Sigmoid colon (tissue), 7 donors: ENCODE data around the gene CFAP410. TPM values are rescaled to one million over a fixed set of nuclear protein-coding genes. Genes with fewer than 3 reads are reported as not detected.

Source experiments
- DNase-seq: peaks from one replicate; pipeline ENCODE4 v3.0.0-alpha.2; 2019
- H3K27ac ChIP-seq, 4 donors: fragments of 200-600 bp; sonication (generic); one replicate each; pipeline ENCODE4 v1.5.1; 2016 to 2019; ENCODE audit warnings: mild to moderate bottlenecking in 1 of 4
- H3K27me3 ChIP-seq, 3 donors: fragments of 200-600 bp; sonication (generic); one replicate each; pipeline ENCODE4 v1.5.1; 2019; ENCODE audit warnings: mild to moderate bottlenecking in 1 of 3
- H3K36me3 ChIP-seq, 4 donors: fragments of 200-600 bp; sonication (generic); one replicate each; pipeline ENCODE4 v1.5.1; 2016 to 2019
- H3K4me1 ChIP-seq, 4 donors: fragments of 200-600 bp; sonication (generic); one replicate each; pipeline ENCODE4 v1.5.1; 2017 to 2019
- H3K4me3 ChIP-seq, 4 donors: fragments of 200-600 bp; sonication (generic); one replicate each; pipeline ENCODE4 v1.5.1; 2017 to 2019; ENCODE audit warnings: mild to moderate bottlenecking in 2 of 4, moderate library complexity in 1 of 4
- H3K9me3 ChIP-seq, 4 donors: fragments of 200-600 bp in 3 of 4; sonication (generic) in 3 of 4; one replicate each; pipeline versions ENCODE4 v1.5.1 to v1.6.1; 2013 to 2019
- EP300 ChIP-seq, 4 donors: sonication (generic); formaldehyde crosslinking; IDR thresholded peaks; one replicate each; pipeline ENCODE4 v1.6.1; 2017; ENCODE audit warnings: antibody characterized with exemption in 4 of 4
- POLR2A ChIP-seq, 2 donors: fragments of 450-650 bp; IDR thresholded peaks; one replicate each; pipeline ENCODE4 v1.6.1; 2016; ENCODE audit warnings: antibody characterized with exemption in 2 of 2, mild to moderate bottlenecking in 2 of 2, moderate library complexity in 2 of 2
- POLR2AphosphoS5 ChIP-seq, 4 donors: sonication (generic); formaldehyde crosslinking; IDR thresholded peaks; one replicate each; pipeline ENCODE4 v1.6.1; 2017; ENCODE audit warnings: antibody characterized with exemption in 4 of 4
- WGBS, 2 donors: extraction: QIAGEN DNeasy Blood & Tissue Kit; methylation state at CpG; one replicate each; pipeline ENCODE4 v1.1.7; 2013; 5-methylcytosine and 5-hydroxymethylcytosine counted together
- intact Hi-C: fragments of 100-400 bp; cut with DNase I; formaldehyde crosslinking; loops from one replicate; pipeline ENCODE4 v1.15.1; 2023
- polyA plus RNA-seq, 3 donors: library from polyadenylated mRNA; stranded (reverse); fragments of 200-250 nt; gene quantifications; one replicate each; pipeline ENCODE4 v1.2.3, GENCODE V29; 2013
- total RNA-seq, 4 donors: library from RNA; depleted of rRNA; stranded (reverse); fragments of >200 nt; gene quantifications; one replicate each; pipeline ENCODE4 v1.1.0, GENCODE V29; 2016
- TF ChIP-seq, protein P1 (sequence below), 4 experiments: fragments of 450-650 bp in 3 of 4; fragments of 200-600 bp in 1 of 4; IDR thresholded peaks; one replicate each; pipeline ENCODE4 v1.5.1; 2016 to 2019; ENCODE audit warnings: antibody characterized with exemption in 4 of 4, mild to moderate bottlenecking in 3 of 4, moderate library complexity in 2 of 4
- donor health status: healthy with polysubstance abuse.
- donor health status: Bipolar disorder and iron deficiency.
- donor health status: healthy.

The CFAP410 gene
- total and polyA plus RNA-seq, 7 donors, result 12.7 to 31.7 (median 28.2) TPM

GRCh38 chr21:44375281-44375651 is 36.1 kb upstream of the CFAP410 start:
- Histone ChIP-seq H3K36me3 (no peaks in the 10 kb centered on the region), H3K9me3 (no peaks in the 10 kb centered on the region), H3K4me3 (no peak overlapping the region), H3K4me1 (peaks cover 0 to 3% (median 2%) of the 10 kb centered on the region in 4 donors), H3K27me3 (peaks cover 0 to 54% (median 11%) of the 10 kb centered on the region in 3 donors), H3K27ac (no peak overlapping the region)
- intact Hi-C loops, result no loop called here
- TF ChIP-seq POLR2AphosphoS5 (IDR thresholded peaks at IDR 0.05), result no peak
- TF ChIP-seq POLR2A (IDR thresholded peaks at IDR 0.05), result no peak
- TF ChIP-seq EP300 (IDR thresholded peaks at IDR 0.05), result no peak
- TF ChIP-seq, protein P1, sequence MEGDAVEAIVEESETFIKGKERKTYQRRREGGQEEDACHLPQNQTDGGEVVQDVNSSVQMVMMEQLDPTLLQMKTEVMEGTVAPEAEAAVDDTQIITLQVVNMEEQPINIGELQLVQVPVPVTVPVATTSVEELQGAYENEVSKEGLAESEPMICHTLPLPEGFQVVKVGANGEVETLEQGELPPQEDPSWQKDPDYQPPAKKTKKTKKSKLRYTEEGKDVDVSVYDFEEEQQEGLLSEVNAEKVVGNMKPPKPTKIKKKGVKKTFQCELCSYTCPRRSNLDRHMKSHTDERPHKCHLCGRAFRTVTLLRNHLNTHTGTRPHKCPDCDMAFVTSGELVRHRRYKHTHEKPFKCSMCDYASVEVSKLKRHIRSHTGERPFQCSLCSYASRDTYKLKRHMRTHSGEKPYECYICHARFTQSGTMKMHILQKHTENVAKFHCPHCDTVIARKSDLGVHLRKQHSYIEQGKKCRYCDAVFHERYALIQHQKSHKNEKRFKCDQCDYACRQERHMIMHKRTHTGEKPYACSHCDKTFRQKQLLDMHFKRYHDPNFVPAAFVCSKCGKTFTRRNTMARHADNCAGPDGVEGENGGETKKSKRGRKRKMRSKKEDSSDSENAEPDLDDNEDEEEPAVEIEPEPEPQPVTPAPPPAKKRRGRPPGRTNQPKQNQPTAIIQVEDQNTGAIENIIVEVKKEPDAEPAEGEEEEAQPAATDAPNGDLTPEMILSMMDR (IDR thresholded peaks at IDR 0.05), result no peak
- no peak for DNase-seq
- WGBS, 2 donors, result 48 to 78% methylated on average over 10 of the region's 10 CpGs

GRCh38 chr21:44374601-44375280 is 35.6 kb upstream of the CFAP410 start:
- no peaks in the 10 kb centered on the region for H3K36me3 ChIP-seq
- peaks cover 0 to 8% (median 7%) of the 10 kb centered on the region in 4 donors for H3K4me1 ChIP-seq
- H3K27ac ChIP-seq, result no peak overlapping the region
- no peak for TF ChIP-seq POLR2AphosphoS5 (IDR thresholded peaks at IDR 0.05)
- no peak for TF ChIP-seq POLR2A (IDR thresholded peaks at IDR 0.05)
- TF ChIP-seq, protein P1 (IDR thresholded peaks at IDR 0.05), result no peak
- TF ChIP-seq EP300 (IDR thresholded peaks at IDR 0.05), result no peak
- 85 to 86% methylated on average over 24 of the region's 24 CpGs for WGBS, 2 donors
- no peak for DNase-seq
- no peak overlapping the region for H3K4me3 ChIP-seq
- intact Hi-C loops, result no loop called here
- H3K9me3 ChIP-seq, result no peaks in the 10 kb centered on the region
- peaks cover 0 to 54% (median 11%) of the 10 kb centered on the region in 3 donors for H3K27me3 ChIP-seq

GRCh38 chr21:44372616-44373015 is 33.4 kb upstream of the CFAP410 start:
- H3K27me3 ChIP-seq, result peaks cover 6 to 54% (median 23%) of the 10 kb centered on the region in 3 donors
- H3K4me3 ChIP-seq, result no peak overlapping the region
- H3K27ac ChIP-seq, result no peak overlapping the region
- H3K36me3 ChIP-seq, result no peaks in the 10 kb centered on the region
- DNase-seq, result no peak
- no peaks in the 10 kb centered on the region for H3K9me3 ChIP-seq
- intact Hi-C loops, result no loop called here
- TF ChIP-seq EP300 (IDR thresholded peaks at IDR 0.05) (no peak), POLR2A (IDR thresholded peaks at IDR 0.05) (no peak), POLR2AphosphoS5 (IDR thresholded peaks at IDR 0.05) (no peak)
- TF ChIP-seq, protein P1 (IDR thresholded peaks at IDR 0.05), result no peak
- peaks cover 0 to 9% (median 7%) of the 10 kb centered on the region in 4 donors for H3K4me1 ChIP-seq
- WGBS, 2 donors, result 75 to 86% methylated on average over 8 of the region's 8 CpGs

- Histone ChIP-seq H3K36me3 (no peaks in the 10 kb centered on the region), H3K4me1 (peaks cover 0 to 9% (median 7%) of the 10 kb centered on the region in 4 donors), H3K27me3 (peaks cover 6 to 48% (median 13%) of the 10 kb centered on the region in 3 donors), H3K27ac (no peak overlapping the region), H3K4me3 (no peak overlapping the region), H3K9me3 (no peaks in the 10 kb centered on the region)
- intact Hi-C loops, result no loop called here
- TF ChIP-seq, protein P1 (IDR thresholded peaks at IDR 0.05), result no peak
- no peak for TF ChIP-seq EP300 (IDR thresholded peaks at IDR 0.05)
- DNase-seq, result no peak
- WGBS, 2 donors, result 94 to 97% methylated on average over 6 of the region's 6 CpGs
Measured at GRCh38 chr21:44371596-44371995, 32.4 kb upstream of the CFAP410 start.
